Gastroesophageal sphincter (tissue), 3 donors: ENCODE data around the gene OR2S2.
"Not testable (repeated sequence)": the region's sequence is repeated elsewhere in the genome, so short reads cannot be mapped to it uniquely, and the experiment has no call there.

Source experiments
- EP300 ChIP-seq: sonication (generic); formaldehyde crosslinking; IDR thresholded peaks from one replicate; pipeline ENCODE4 v1.6.1; 2017; ENCODE audit warnings: antibody characterized with exemption, mild to moderate bottlenecking
- POLR2AphosphoS5 ChIP-seq: sonication (generic); formaldehyde crosslinking; IDR thresholded peaks from one replicate; pipeline ENCODE4 v1.6.1; 2017; ENCODE audit warnings: antibody characterized with exemption
- TF ChIP-seq, protein P1 (sequence below), 4 experiments: fragments of 200-600 bp in 2 of 4; fragments of 450-650 bp in 2 of 4; sonication (generic) in 1 of 4; IDR thresholded peaks; one replicate each; pipeline ENCODE4 v1.5.1; 2017 to 2019; ENCODE audit warnings: antibody characterized with exemption in 4 of 4, mild to moderate bottlenecking in 2 of 4, moderate library complexity in 2 of 4

DNA sequence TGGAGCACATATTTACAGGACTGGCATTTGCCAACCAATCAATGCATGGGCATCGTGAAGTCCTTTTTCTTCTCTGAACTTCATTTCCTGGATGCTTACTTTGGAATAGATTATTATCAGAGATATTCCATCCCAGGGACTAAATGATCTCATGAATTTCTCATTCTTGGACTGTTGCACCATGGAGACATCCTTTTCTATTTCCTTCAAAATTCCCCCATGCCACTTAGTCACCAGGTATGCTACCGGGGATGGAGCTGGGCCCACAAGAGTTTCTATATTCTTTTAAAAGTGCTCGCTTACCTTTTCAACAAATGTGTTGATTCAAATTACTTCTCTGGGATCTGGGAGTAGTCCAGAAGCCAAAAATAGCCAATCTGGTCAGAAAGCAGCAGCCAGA lies 35.2 kb upstream of the OR2S2 start:
- TF ChIP-seq, protein P1, sequence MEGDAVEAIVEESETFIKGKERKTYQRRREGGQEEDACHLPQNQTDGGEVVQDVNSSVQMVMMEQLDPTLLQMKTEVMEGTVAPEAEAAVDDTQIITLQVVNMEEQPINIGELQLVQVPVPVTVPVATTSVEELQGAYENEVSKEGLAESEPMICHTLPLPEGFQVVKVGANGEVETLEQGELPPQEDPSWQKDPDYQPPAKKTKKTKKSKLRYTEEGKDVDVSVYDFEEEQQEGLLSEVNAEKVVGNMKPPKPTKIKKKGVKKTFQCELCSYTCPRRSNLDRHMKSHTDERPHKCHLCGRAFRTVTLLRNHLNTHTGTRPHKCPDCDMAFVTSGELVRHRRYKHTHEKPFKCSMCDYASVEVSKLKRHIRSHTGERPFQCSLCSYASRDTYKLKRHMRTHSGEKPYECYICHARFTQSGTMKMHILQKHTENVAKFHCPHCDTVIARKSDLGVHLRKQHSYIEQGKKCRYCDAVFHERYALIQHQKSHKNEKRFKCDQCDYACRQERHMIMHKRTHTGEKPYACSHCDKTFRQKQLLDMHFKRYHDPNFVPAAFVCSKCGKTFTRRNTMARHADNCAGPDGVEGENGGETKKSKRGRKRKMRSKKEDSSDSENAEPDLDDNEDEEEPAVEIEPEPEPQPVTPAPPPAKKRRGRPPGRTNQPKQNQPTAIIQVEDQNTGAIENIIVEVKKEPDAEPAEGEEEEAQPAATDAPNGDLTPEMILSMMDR (IDR thresholded peaks at IDR 0.05) = not testable (repeated sequence)
- TF ChIP-seq EP300, POLR2AphosphoS5: not testable (repeated sequence)
